ENCODE data around the gene MEN1.

The MEN1 gene

GRCh38 chr11:64766881-64767280 is 43.5 kb downstream of the MEN1 start:
- no CpG with 5 or more reads among the region's 11 CpGs for WGBS (ENCODE audit: insufficient coverage, insufficient read length)
- H3K27ac ChIP-seq (ENCODE audit: low read length) = no peak overlapping the region

DNA sequence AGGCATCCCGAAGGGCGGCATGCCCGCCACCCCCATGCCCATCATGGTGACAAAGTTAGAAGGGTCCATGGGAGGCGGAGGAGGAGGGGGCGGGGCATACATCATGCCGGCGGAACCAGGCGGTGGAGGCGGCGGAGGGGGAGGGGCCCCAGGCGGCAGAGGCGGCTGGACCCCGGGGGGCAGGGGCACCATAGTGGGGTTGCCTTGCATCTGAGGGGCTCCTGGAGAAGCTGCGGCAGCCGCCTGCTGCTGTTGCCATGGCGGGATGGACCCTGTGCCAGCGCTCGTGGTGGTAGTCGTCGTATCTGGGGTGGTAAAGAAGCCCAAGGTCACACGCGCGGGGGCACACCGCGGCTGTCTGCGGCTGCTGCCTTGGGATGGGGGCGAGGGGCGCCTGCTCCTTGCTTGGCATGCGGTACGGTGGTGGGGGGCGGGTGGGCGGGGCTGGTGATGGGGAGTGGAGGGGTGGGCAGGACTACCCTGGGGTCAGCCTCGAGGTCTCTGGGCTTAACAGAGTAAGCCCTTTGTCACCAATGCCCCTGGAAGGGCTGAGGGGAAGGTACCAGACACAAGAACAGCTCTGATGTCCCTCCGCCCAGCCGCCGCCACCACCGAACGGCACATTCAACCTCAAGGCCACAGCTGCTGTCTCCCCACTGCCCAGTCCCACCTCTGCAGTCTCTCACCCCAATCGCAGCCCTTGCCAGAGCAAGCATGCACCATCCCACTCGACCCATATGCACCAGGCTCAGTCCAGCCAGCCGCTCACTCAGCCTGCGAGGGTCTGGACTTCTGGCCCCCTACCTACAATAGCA is 44.3 kb downstream of the MEN1 start:
- Histone ChIP-seq H3K4me3 (ENCODE audit: low read length) (no peak overlapping the region), H3K27me3 (ENCODE audit: control insufficient read depth, insufficient read depth, low read length) (no peaks in the 10 kb centered on the region), H3K27ac (ENCODE audit: low read length) (no peak overlapping the region), H3K36me3 (ENCODE audit: control insufficient read depth, insufficient read depth, low read length) (peaks cover 59% of the 10 kb centered on the region), H3K4me1 (ENCODE audit: control insufficient read depth, insufficient read depth, low read length) (peaks cover 17% of the 10 kb centered on the region), H3K9me3 (ENCODE audit: control insufficient read depth, insufficient read depth, low read length) (no peaks in the 10 kb centered on the region)
- DNase-seq (ENCODE audit: low read depth, low spot score) = no peak
- WGBS (ENCODE audit: insufficient coverage, insufficient read length) = no CpG with 5 or more reads among the region's 42 CpGs

More at GRCh38 chr11:64766881-64767280, 43.5 kb downstream of the MEN1 start:
- no peak for DNase-seq (ENCODE audit: low read depth, low spot score)
- Histone ChIP-seq H3K27me3 (ENCODE audit: control insufficient read depth, insufficient read depth, low read length) (no peaks in the 10 kb centered on the region), H3K4me1 (ENCODE audit: control insufficient read depth, insufficient read depth, low read length) (peaks cover 17% of the 10 kb centered on the region), H3K9me3 (ENCODE audit: control insufficient read depth, insufficient read depth, low read length) (no peaks in the 10 kb centered on the region), H3K4me3 (ENCODE audit: low read length) (no peak overlapping the region), H3K36me3 (ENCODE audit: control insufficient read depth, insufficient read depth, low read length) (peaks cover 63% of the 10 kb centered on the region)

DNA sequence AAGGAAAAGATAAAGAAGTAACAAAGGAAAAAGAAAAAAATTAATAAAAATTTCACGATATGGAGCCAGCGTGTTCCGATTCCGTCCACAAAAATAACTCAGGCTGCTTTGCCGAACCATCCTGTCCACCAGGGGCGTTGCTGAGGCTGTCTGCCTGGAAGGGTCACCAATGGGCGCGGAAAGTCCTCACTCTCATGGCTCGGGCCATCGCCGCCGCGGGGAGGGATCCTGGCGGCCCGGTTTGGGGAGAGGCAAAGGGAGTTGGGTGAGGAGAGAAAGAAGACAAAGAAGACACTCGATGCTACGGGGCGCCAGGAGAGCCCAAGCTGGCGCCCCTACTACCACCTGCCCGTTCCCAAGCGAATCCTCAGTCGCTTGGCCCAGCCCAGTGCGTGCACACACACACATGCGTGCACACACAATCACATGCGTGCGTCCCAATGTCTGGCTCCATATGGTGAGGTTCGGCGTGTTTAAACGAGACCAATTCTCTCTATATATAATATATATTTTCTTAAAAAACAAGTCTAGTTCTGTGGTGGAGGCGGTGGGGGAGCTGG is 45.0 kb downstream of the MEN1 start:
- Histone ChIP-seq H3K9me3 (ENCODE audit: control insufficient read depth, insufficient read depth, low read length) (no peaks in the 10 kb centered on the region), H3K27me3 (ENCODE audit: control insufficient read depth, insufficient read depth, low read length) (no peaks in the 10 kb centered on the region), H3K4me3 (ENCODE audit: low read length) (no peak overlapping the region), H3K36me3 (ENCODE audit: control insufficient read depth, insufficient read depth, low read length) (peaks cover 53% of the 10 kb centered on the region), H3K4me1 (ENCODE audit: control insufficient read depth, insufficient read depth, low read length) (peaks cover 20% of the 10 kb centered on the region), H3K27ac (ENCODE audit: low read length) (no peak overlapping the region)
- no peak for DNase-seq (ENCODE audit: low read depth, low spot score)
- no CpG with 5 or more reads among the region's 30 CpGs for WGBS (ENCODE audit: insufficient coverage, insufficient read length)

- no peak for DNase-seq (ENCODE audit: low read depth, low spot score)
- WGBS (ENCODE audit: insufficient coverage, insufficient read length) = no CpG with 5 or more reads among the region's 8 CpGs
- no peaks in the 10 kb centered on the region for H3K9me3 ChIP-seq (ENCODE audit: control insufficient read depth, insufficient read depth, low read length)
- H3K36me3 ChIP-seq (ENCODE audit: control insufficient read depth, insufficient read depth, low read length) = peaks cover 47% of the 10 kb centered on the region
- H3K4me1 ChIP-seq (ENCODE audit: control insufficient read depth, insufficient read depth, low read length) = peaks cover 25% of the 10 kb centered on the region
- no peak overlapping the region for H3K4me3 ChIP-seq (ENCODE audit: low read length)
- no peaks in the 10 kb centered on the region for H3K27me3 ChIP-seq (ENCODE audit: control insufficient read depth, insufficient read depth, low read length)
- H3K27ac ChIP-seq (ENCODE audit: low read length) = no peak overlapping the region
Observed at GRCh38 chr11:64764753-64765152, 45.6 kb downstream of the MEN1 start.

DNA sequence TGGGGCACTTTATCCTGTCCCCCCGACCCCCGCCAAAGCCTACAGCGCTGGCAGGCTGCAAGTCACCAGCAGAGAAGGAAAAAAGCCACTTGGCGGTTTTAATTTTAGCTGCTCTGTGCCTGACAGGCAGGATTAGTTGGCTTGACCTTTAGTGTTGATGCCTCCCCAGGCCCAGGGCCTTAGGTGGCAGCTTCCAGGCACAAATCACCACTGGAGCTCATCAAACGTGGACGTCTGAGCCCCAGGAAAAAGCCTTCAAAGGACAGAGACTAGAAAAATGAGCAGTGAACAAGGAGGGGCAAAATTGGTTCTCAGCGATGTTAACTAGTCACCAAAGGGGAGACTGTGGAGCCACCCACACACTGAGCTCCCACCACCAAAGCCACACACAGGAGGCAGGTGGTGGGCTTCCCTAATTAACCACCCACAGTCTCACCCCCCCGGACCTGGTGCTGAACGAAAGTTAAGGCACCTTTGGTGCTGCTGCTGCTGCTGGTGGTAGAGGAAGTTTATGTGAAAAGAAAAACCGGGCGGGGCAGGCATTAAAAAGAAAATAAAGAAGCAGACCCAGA is 46.2 kb downstream of the MEN1 start:
- DNase-seq (ENCODE audit: low read depth, low spot score) = no peak
- Histone ChIP-seq H3K27me3 (ENCODE audit: control insufficient read depth, insufficient read depth, low read length) (no peaks in the 10 kb centered on the region), H3K36me3 (ENCODE audit: control insufficient read depth, insufficient read depth, low read length) (peaks cover 43% of the 10 kb centered on the region), H3K9me3 (ENCODE audit: control insufficient read depth, insufficient read depth, low read length) (no peaks in the 10 kb centered on the region), H3K27ac (ENCODE audit: low read length) (peak overlapping the region; percentile 50), H3K4me3 (ENCODE audit: low read length) (no peak overlapping the region), H3K4me1 (ENCODE audit: control insufficient read depth, insufficient read depth, low read length) (peaks cover 29% of the 10 kb centered on the region)
- no CpG with 5 or more reads among the region's 11 CpGs for WGBS (ENCODE audit: insufficient coverage, insufficient read length)

DNA sequence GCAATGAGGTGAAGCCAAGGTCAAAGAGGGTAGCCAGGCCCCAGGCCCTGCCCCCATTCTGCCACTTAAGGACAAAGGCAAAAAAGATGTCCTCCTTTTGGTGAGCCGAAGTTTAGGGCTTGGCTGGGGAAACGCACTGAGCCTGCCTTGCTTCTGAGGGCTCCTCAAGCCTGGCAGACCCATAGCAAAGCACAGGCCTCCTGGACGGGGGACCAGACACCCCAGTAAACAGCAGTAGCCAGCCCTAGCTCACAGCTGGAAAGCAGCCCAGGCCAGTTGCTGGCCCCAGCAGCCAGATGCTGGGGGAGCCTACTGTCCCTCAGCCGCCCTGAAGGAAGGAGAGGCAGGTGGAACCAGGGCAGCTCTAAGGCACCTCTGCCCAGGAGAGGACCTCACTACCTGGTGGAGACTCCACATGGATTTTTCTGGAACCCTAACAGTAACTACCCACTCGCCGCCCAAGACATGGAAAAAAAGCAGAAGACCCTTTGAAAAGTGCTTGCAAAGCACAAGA is 46.8 kb downstream of the MEN1 start:
- Histone ChIP-seq H3K9me3 (ENCODE audit: control insufficient read depth, insufficient read depth, low read length) (no peaks in the 10 kb centered on the region), H3K27ac (ENCODE audit: low read length) (peak overlapping the region; percentile 50), H3K27me3 (ENCODE audit: control insufficient read depth, insufficient read depth, low read length) (no peaks in the 10 kb centered on the region), H3K4me3 (ENCODE audit: low read length) (no peak overlapping the region), H3K4me1 (ENCODE audit: control insufficient read depth, insufficient read depth, low read length) (peaks cover 30% of the 10 kb centered on the region), H3K36me3 (ENCODE audit: control insufficient read depth, insufficient read depth, low read length) (peaks cover 37% of the 10 kb centered on the region)
- no CpG with 5 or more reads among the region's 6 CpGs for WGBS (ENCODE audit: insufficient coverage, insufficient read length)
- DNase-seq (ENCODE audit: low read depth, low spot score) = no peak

DNA sequence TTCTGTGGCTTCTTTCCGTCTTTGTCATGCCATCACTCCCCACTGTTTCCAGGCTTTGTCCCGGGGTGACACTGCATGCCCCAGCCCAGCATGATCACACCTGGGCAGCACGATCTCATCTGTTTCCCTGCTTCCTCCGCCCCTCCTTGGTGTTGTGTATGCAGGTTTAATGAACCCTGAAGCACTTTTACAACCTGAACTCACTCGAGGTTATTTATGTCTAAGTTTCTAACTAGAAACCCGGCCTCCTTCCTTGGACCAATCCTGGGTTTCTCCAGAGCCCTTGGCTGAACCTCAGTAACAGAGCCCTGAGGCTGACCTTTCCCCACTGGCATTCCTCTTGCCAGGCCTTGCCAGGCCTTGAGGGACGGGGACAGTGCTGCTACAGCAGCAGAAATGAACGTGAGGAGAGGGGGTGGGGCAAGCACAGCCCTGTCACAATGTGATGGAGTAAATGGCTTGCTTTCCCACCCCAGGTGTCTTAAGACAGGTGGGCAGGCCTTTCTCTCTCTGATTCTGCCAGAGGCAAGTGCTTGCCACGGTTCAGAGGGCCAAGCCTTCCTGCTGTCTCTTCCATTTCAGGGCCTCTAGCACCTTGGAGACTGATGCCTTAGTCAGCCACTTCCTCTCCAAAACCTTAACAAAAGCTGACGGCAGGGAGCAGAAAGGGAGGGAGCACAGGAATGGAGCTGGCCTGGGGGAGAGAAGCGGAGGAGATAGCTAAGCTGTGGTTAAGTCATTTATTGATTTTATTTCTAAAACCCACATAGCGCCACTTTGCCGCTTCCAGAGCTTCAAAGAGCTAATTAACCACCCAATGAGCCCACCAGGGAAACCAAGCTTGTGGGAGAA is 47.5 kb downstream of the MEN1 start:
- WGBS (ENCODE audit: insufficient coverage, insufficient read length) = no CpG with 5 or more reads among the region's 13 CpGs
- Histone ChIP-seq H3K36me3 (ENCODE audit: control insufficient read depth, insufficient read depth, low read length) (peaks cover 30% of the 10 kb centered on the region), H3K9me3 (ENCODE audit: control insufficient read depth, insufficient read depth, low read length) (no peaks in the 10 kb centered on the region), H3K4me3 (ENCODE audit: low read length) (no peak overlapping the region), H3K4me1 (ENCODE audit: control insufficient read depth, insufficient read depth, low read length) (peaks cover 30% of the 10 kb centered on the region), H3K27ac (ENCODE audit: low read length) (peak overlapping the region; percentile 56), H3K27me3 (ENCODE audit: control insufficient read depth, insufficient read depth, low read length) (no peaks in the 10 kb centered on the region)
- no peak for DNase-seq (ENCODE audit: low read depth, low spot score)

DNA sequence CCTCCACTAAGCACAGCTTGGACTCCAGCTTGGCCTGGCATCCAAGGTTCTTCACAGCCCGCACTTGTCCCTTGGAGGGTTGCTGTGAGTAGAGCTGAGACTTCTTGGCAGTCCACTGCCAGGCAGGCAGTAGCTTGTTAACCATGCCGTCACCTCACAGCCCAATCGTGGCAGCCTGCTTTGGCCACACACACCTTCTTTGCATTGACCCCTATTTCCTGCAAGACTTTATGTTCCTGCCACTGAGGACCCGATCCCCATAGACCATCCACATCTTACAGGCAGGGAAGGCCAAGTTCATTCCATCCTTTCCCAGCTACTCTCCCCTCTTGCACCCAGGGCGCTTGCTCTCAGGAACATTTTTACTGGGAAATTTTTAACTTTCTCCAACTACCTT is 48.1 kb downstream of the MEN1 start:
- Histone ChIP-seq H3K4me1 (ENCODE audit: control insufficient read depth, insufficient read depth, low read length) (peaks cover 30% of the 10 kb centered on the region), H3K27ac (ENCODE audit: low read length) (peak overlapping the region; percentile 56), H3K4me3 (ENCODE audit: low read length) (no peak overlapping the region), H3K27me3 (ENCODE audit: control insufficient read depth, insufficient read depth, low read length) (no peaks in the 10 kb centered on the region), H3K36me3 (ENCODE audit: control insufficient read depth, insufficient read depth, low read length) (peaks cover 25% of the 10 kb centered on the region), H3K9me3 (ENCODE audit: control insufficient read depth, insufficient read depth, low read length) (no peaks in the 10 kb centered on the region)
- DNase-seq (ENCODE audit: low read depth, low spot score) = no peak
- WGBS (ENCODE audit: insufficient coverage, insufficient read length) = no CpG with 5 or more reads among the region's 5 CpGs

DNA sequence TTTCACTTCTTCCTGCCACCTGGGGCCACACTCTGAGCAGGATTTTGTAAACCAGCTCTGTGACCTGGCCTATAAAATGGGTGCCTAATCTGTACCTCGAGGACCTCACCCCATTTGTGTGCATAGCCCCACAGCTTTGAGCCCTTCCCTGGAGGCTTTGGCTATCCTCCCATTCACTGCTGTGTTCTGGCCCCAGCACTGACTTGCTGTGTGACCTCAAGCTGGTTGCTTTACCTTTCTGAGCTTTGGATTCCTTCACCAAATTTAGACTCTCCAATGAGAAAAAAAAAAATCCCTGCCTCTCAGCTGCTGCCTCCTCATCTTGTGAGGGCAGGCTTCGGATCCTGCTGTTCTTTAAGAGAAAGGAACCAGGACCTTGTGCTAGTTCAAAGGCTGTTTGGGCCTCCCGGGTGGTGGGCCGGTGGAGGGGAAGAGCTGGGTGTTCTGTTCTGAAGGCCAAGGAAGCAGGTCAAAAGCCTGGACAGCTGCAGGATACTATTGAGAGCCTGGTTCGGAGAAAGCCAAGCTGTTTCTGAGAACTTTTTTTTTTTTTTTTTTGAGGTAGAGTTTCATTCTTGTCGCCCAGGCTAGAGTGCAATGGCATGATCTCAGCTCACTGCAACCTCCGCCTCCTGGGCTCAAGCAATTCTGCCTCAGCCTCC is 49.5 kb downstream of the MEN1 start:
- Histone ChIP-seq H3K27me3 (ENCODE audit: control insufficient read depth, insufficient read depth, low read length) (no peaks in the 10 kb centered on the region), H3K27ac (ENCODE audit: low read length) (no peak overlapping the region), H3K4me3 (ENCODE audit: low read length) (no peak overlapping the region), H3K9me3 (ENCODE audit: control insufficient read depth, insufficient read depth, low read length) (no peaks in the 10 kb centered on the region), H3K4me1 (ENCODE audit: control insufficient read depth, insufficient read depth, low read length) (peaks cover 27% of the 10 kb centered on the region), H3K36me3 (ENCODE audit: control insufficient read depth, insufficient read depth, low read length) (peaks cover 12% of the 10 kb centered on the region)
- no CpG with 5 or more reads among the region's 7 CpGs for WGBS (ENCODE audit: insufficient coverage, insufficient read length)
- no peak for DNase-seq (ENCODE audit: low read depth, low spot score)
